Loucy (cell line): ENCODE results near the gene SMAD3.

Experiments
- H2AFZ ChIP-seq: fragments of 200-600 bp; sonication (generic); 2 replicates; pipeline ENCODE4 v1.6.0; 2016; ENCODE audit warnings: antibody characterized with exemption, mild to moderate bottlenecking, low read length, moderate library complexity
- H3F3A ChIP-seq: fragments of 200-600 bp; 2 replicates; pipeline ENCODE4 v1.6.0; 2016; ENCODE audit warnings: antibody characterized with exemption, low read depth, mild to moderate bottlenecking
- H3K27me3 ChIP-seq: fragments of 200-600 bp; sonication (generic); 2 replicates; pipeline ENCODE4 v1.6.1; 2014; ENCODE audit warnings: low read length, mild to moderate bottlenecking; ENCODE audit not compliant: insufficient read depth, poor library complexity, severe bottlenecking
- H3K36me3 ChIP-seq: fragments of 200-600 bp; sonication (generic); 2 replicates; pipeline ENCODE4 v1.6.1; 2016; ENCODE audit warnings: low read length; ENCODE audit not compliant: insufficient read depth
- H3K4me1 ChIP-seq: fragments of 200-600 bp; sonication (generic); 2 replicates; pipeline ENCODE4 v1.5.1; 2014; ENCODE audit warnings: low read length, mild to moderate bottlenecking; ENCODE audit not compliant: insufficient read depth, poor library complexity, severe bottlenecking
- H3K4me2 ChIP-seq: fragments of 200-600 bp; sonication (generic); 2 replicates; pipeline ENCODE4 v1.6.0; 2014; ENCODE audit warnings: antibody characterized with exemption, low read length, low read depth, mild to moderate bottlenecking; ENCODE audit not compliant: poor library complexity, severe bottlenecking
- H3K4me3 ChIP-seq: fragments of 200-600 bp; sonication (generic); 2 replicates; pipeline ENCODE4 v1.5.1; 2014; ENCODE audit warnings: low read length, mild to moderate bottlenecking, mixed read lengths; ENCODE audit not compliant: poor library complexity, severe bottlenecking
- H3K79me2 ChIP-seq: fragments of 200-600 bp; sonication (generic); 2 replicates; pipeline ENCODE4 v1.6.1; 2014; ENCODE audit warnings: low read length; ENCODE audit not compliant: insufficient read depth
- H3K9ac ChIP-seq: fragments of 200-600 bp; sonication (generic); 2 replicates; pipeline ENCODE4 v1.6.0; 2014; ENCODE audit warnings: mild to moderate bottlenecking, low read depth, low read length, moderate library complexity; ENCODE audit not compliant: poor library complexity, severe bottlenecking
- H3K9me2 ChIP-seq: fragments of 200-600 bp; sonication (generic); replicated peaks from 2 replicates; pipeline ENCODE4 v1.6.1; 2016; ENCODE audit warnings: low read depth, low read length, mixed read lengths
- H3K9me3 ChIP-seq: fragments of 200-600 bp; sonication (generic); 2 replicates; pipeline ENCODE4 v1.6.1; 2014; ENCODE audit warnings: mild to moderate bottlenecking, antibody characterized with exemption, low read length, low read depth; ENCODE audit not compliant: insufficient read depth
- H4K20me1 ChIP-seq: fragments of 200-600 bp; sonication (generic); 2 replicates; pipeline ENCODE4 v1.6.0; 2014; ENCODE audit warnings: antibody characterized with exemption, low read length, mild to moderate bottlenecking; ENCODE audit not compliant: insufficient read depth, poor library complexity, severe bottlenecking
- CTCF ChIP-seq: fragments of 200-600 bp; sonication (generic); conservative IDR thresholded peaks from 2 replicates; pipeline ENCODE4 v1.5.1; 2014; ENCODE audit warnings: mild to moderate bottlenecking, antibody characterized with exemption, low read length
- EZH2phosphoT487 ChIP-seq: fragments of 200-600 bp; IDR thresholded peaks from 2 replicates; pipeline ENCODE4 v1.6.1; 2018; ENCODE audit warnings: antibody characterized with exemption, mild to moderate bottlenecking, moderate library complexity, borderline replicate concordance

Gene SMAD3

GRCh38 chr15:67021455-67021854 is 43.9 kb upstream of the SMAD3 start:
- H3K4me1 ChIP-seq: peaks cover 9% of the 10 kb centered on the region
- H3K9me3 ChIP-seq: no peaks in the 10 kb centered on the region
- no peak overlapping the region for H2AFZ ChIP-seq

GRCh38 chr15:67022587-67023105 is 42.8 kb upstream of the SMAD3 start:
- Histone ChIP-seq H3K4me1 (peaks cover 9% of the 10 kb centered on the region), H4K20me1 (no peaks in the 10 kb centered on the region), H3K79me2 (no peaks in the 10 kb centered on the region), H3K4me3 (no peak overlapping the region), H3K9ac (no peak overlapping the region), H3K36me3 (no peaks in the 10 kb centered on the region), H3F3A (no peaks in the 10 kb centered on the region), H3K27me3 (no peaks in the 10 kb centered on the region), H3K9me2 (no peaks in the 10 kb centered on the region), H3K9me3 (no peaks in the 10 kb centered on the region), H3K4me2 (no peak overlapping the region), H2AFZ (no peak overlapping the region)
- TF ChIP-seq CTCF (no peak), EZH2phosphoT487 (no peak)

More at GRCh38 chr15:67021455-67021854, 43.9 kb upstream of the SMAD3 start:
- no peak overlapping the region for H3K4me3 ChIP-seq
- no peaks in the 10 kb centered on the region for H3K79me2 ChIP-seq
- H4K20me1 ChIP-seq: no peaks in the 10 kb centered on the region
- H3K27me3 ChIP-seq: no peaks in the 10 kb centered on the region
- no peak overlapping the region for H3K4me2 ChIP-seq
- no peaks in the 10 kb centered on the region for H3K36me3 ChIP-seq
- H3K9ac ChIP-seq: no peak overlapping the region
- H3F3A ChIP-seq: no peaks in the 10 kb centered on the region
- H3K9me2 ChIP-seq: no peaks in the 10 kb centered on the region
- TF ChIP-seq CTCF (no peak), EZH2phosphoT487 (no peak)

GRCh38 chr15:67023517-67024313 is 41.7 kb upstream of the SMAD3 start:
- Histone ChIP-seq H3K27me3 (no peaks in the 10 kb centered on the region), H4K20me1 (no peaks in the 10 kb centered on the region), H3K79me2 (no peaks in the 10 kb centered on the region), H3K4me2 (no peak overlapping the region), H3K36me3 (no peaks in the 10 kb centered on the region), H3K9me2 (no peaks in the 10 kb centered on the region), H3K4me3 (no peak overlapping the region), H2AFZ (no peak overlapping the region), H3F3A (no peaks in the 10 kb centered on the region), H3K9ac (no peak overlapping the region), H3K4me1 (peaks cover 9% of the 10 kb centered on the region), H3K9me3 (no peaks in the 10 kb centered on the region)
- TF ChIP-seq EZH2phosphoT487 (no peak), CTCF (no peak)
